Body of pancreas (tissue), 4 donors: Measurements from ENCODE around the gene MISP. TPM values are rescaled to one million over a fixed set of nuclear protein-coding genes. Genes with fewer than 3 reads are reported as not detected.

Experiments used
- ATAC-seq: fragments of 150-250 bp; one replicate; pipeline ENCODE4 v1.9.1; 2016
- DNase-seq, 4 donors: peaks; one replicate each; pipeline ENCODE4 v3.0.0-alpha.2; 2019
- H3K27ac ChIP-seq, 4 donors: fragments of 200-600 bp; sonication (generic); 1 replicate in 3 of 4; 2 replicates in 1 of 4; pipeline versions ENCODE4 v1.5.1 to v1.6.1; 2016 to 2019; ENCODE audit warnings: mild to moderate bottlenecking in 1 of 4, mixed read lengths in 1 of 4, moderate library complexity in 1 of 4
- H3K27me3 ChIP-seq, 2 donors: fragments of 200-600 bp; sonication (generic); one replicate each; pipeline ENCODE4 v1.6.0; 2016; ENCODE audit warnings: mild to moderate bottlenecking in 1 of 2
- H3K36me3 ChIP-seq, 2 donors: fragments of 200-600 bp; sonication (generic); replicated peaks in 1 of 2; 2 replicates each; pipeline ENCODE4 v1.5.1; 2016; ENCODE audit warnings: low read depth in 2 of 2; ENCODE audit not compliant: insufficient read depth in 1 of 2
- H3K4me1 ChIP-seq: fragments of 200-600 bp; sonication (generic); one replicate; pipeline ENCODE4 v1.6.0; 2016
- H3K4me3 ChIP-seq, 2 donors: fragments of 200-600 bp; sonication (generic); 1 replicate in 1 of 2; 2 replicates in 1 of 2; pipeline ENCODE4 v1.5.1; 2016 to 2019
- H3K9me3 ChIP-seq, 3 donors: fragments of 200-600 bp; sonication (generic); 1 replicate in 2 of 3; 2 replicates in 1 of 3; pipeline ENCODE4 v1.5.1; 2016
- POLR2A ChIP-seq, 3 donors: fragments of 450-650 bp; IDR thresholded peaks; one replicate each; pipeline ENCODE4 v1.6.1; 2016; ENCODE audit warnings: antibody characterized with exemption in 3 of 3, mild to moderate bottlenecking in 2 of 3
- WGBS, 2 donors: methylation state at CpG; one replicate each; pipeline ENCODE4 v1.1.5; 2017; 5-methylcytosine and 5-hydroxymethylcytosine counted together
- intact Hi-C: fragments of 100-400 bp; cut with DNase I; formaldehyde crosslinking; loops from one replicate; pipeline ENCODE4 v1.15.1; 2023
- total RNA-seq, 2 donors: library from RNA; depleted of rRNA; stranded (reverse); fragments of >200 nt; gene quantifications; one replicate each; pipeline ENCODE4 v1.1.0, GENCODE V29; 2016
- TF ChIP-seq, protein P1 (sequence below), 7 experiments: fragments of 450-650 bp in 4 of 7; fragments of 200-600 bp in 3 of 7; sonication (generic) in 3 of 7; IDR thresholded peaks; one replicate each; pipeline ENCODE4 v1.5.1; 2016 to 2019; ENCODE audit warnings: antibody characterized with exemption in 7 of 7

Gene MISP
- total RNA-seq, 2 donors from 2014 or later = 0.99 to 3.4 TPM

DNA sequence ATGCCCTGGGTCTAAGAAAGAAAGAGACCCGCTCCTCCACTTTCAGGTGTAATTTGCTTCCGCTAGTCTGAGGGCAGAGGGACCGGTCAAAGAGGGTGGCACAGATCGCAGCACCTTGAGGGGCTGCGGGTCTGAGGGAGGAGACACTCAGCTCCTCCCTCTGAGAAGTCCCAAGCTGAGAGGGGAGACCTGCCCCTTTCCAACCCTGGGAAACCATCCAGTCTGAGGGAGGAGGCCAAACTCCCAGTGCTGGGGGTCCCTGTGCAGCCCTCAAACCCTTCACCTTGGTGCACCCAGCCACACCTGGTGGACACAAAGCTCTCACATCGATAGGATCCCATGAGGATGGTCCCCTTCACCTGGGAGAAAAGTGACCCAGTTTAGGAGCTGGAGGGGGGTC is 13.0 kb downstream of the MISP start:
- H3K4me1 ChIP-seq = no peaks in the 10 kb centered on the region
- no peaks in the 10 kb centered on the region for H3K36me3 ChIP-seq
- WGBS, 2 donors = 91 to 100% methylated on average over 5 to 6 of the region's 6 CpGs
- H3K4me3 ChIP-seq = no peak overlapping the region
- no peak for TF ChIP-seq POLR2A (IDR thresholded peaks at IDR 0.05)
- TF ChIP-seq, protein P1, sequence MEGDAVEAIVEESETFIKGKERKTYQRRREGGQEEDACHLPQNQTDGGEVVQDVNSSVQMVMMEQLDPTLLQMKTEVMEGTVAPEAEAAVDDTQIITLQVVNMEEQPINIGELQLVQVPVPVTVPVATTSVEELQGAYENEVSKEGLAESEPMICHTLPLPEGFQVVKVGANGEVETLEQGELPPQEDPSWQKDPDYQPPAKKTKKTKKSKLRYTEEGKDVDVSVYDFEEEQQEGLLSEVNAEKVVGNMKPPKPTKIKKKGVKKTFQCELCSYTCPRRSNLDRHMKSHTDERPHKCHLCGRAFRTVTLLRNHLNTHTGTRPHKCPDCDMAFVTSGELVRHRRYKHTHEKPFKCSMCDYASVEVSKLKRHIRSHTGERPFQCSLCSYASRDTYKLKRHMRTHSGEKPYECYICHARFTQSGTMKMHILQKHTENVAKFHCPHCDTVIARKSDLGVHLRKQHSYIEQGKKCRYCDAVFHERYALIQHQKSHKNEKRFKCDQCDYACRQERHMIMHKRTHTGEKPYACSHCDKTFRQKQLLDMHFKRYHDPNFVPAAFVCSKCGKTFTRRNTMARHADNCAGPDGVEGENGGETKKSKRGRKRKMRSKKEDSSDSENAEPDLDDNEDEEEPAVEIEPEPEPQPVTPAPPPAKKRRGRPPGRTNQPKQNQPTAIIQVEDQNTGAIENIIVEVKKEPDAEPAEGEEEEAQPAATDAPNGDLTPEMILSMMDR (IDR thresholded peaks at IDR 0.05) = no peak
- ATAC-seq (no peak), DNase-seq (no peak)
- intact Hi-C loops = loop anchor here (10.0 kb wide), 1 partner anchor 221 kb away; the partner anchor contains the start of gene WDR18
- no peak overlapping the region for H3K27ac ChIP-seq
- H3K9me3 ChIP-seq = no peaks in the 10 kb centered on the region
- H3K27me3 ChIP-seq = no peaks in the 10 kb centered on the region

DNA sequence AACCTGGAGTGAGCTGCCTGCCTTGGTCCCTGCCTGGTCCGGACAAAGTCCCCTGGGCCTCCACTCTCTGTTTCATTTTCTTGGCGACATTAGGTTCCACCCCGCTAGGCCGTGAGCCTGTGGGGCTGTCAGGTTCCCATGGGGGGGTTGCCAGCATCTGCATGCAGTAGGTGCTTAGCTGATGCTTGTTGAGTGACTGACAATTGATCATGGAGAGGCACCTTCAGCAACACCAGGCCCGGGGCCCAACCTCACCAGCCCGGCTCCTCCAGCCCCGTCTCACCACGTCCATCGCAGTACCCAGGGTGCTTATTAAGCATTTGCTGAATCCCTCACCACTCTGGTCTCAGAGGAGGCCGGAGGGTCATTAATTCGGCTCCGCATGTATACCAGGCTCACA is 13.4 kb downstream of the MISP start:
- H3K27ac ChIP-seq = no peak overlapping the region
- intact Hi-C loops = loop anchor here (10.0 kb wide), 1 partner anchor 220 kb away; the partner anchor contains the start of gene WDR18
- no peaks in the 10 kb centered on the region for H3K36me3 ChIP-seq
- DNase-seq = no peak
- 83 to 93% methylated on average over 4 to 12 of the region's 12 CpGs for WGBS, 2 donors
- H3K4me3 ChIP-seq = no peak overlapping the region
- no peaks in the 10 kb centered on the region for H3K27me3 ChIP-seq
- ATAC-seq = no peak
- TF ChIP-seq, protein P1 (IDR thresholded peaks at IDR 0.05) = no peak
- TF ChIP-seq POLR2A (IDR thresholded peaks at IDR 0.05) = no peak
- H3K9me3 ChIP-seq = no peaks in the 10 kb centered on the region
- H3K4me1 ChIP-seq = no peaks in the 10 kb centered on the region

DNA sequence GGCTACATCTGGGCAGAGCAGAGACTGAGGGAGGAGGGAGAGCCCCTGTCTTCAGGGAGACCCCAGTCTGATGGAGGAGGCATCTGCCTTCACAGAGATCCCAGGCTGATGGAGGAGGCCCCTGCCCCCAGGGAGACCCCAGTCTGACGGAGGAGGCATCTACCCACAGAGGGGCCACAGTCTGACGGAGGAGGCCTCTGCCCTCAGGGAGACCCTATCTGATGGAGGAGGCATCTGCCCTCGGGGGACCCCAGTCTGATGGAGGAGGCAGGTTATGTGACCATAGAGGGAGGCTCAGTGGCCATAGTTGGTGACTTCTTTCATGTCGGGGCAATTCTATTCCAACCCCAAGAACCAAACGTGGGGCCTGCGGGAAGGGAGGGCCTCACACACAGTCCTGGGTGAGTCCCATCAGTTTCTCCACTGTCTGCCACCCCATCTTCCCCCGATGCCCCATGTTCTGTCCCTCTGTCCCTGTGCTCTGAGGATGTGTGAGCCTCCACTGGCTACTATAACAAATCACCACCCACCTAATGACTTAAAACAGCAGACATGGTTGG is 14.3 kb downstream of the MISP start:
- TF ChIP-seq, protein P1 (IDR thresholded peaks at IDR 0.05) = no peak
- TF ChIP-seq POLR2A (IDR thresholded peaks at IDR 0.05) = no peak

DNA sequence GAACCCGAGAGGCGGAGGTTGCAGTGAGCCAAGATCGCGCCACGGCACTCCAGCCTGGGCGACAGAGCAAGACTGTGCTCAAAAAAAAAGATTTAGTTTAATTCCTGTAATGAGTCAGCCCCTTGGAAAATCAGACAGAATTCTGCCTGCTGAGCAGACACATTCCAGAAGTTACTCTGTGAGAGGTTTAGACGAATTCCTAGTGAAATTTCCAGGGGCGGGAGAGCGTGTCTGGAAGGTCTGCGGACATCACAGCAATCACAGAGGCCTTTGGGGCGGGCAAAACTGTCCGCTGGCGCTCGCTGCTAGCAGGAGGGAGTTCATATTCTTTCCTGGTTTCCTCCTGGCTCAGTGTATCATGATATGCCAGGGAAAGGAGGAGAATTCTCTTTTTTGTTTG is 17.5 kb downstream of the MISP start:
- ATAC-seq = no peak
- DNase-seq = no peak
- Histone ChIP-seq H3K27me3 (no peaks in the 10 kb centered on the region), H3K27ac (no peak overlapping the region), H3K4me1 (peaks cover 6% of the 10 kb centered on the region), H3K4me3 (no peak overlapping the region), H3K36me3 (no peaks in the 10 kb centered on the region), H3K9me3 (no peaks in the 10 kb centered on the region)
- 70 to 75% methylated on average over 14 of the region's 14 CpGs for WGBS, 2 donors
- intact Hi-C loops = loop anchor here (10.0 kb wide), 1 partner anchor 216 kb away; the partner anchor contains the start of gene WDR18
- TF ChIP-seq, protein P1 (IDR thresholded peaks at IDR 0.05) = no peak
- TF ChIP-seq POLR2A (IDR thresholded peaks at IDR 0.05) = no peak

More for the DNA sequence above, 14.3 kb downstream of the MISP start:
- Histone ChIP-seq H3K9me3 (no peaks in the 10 kb centered on the region), H3K27me3 (no peaks in the 10 kb centered on the region), H3K4me3 (no peak overlapping the region), H3K4me1 (peaks cover under 1% of the 10 kb centered on the region), H3K36me3 (no peaks in the 10 kb centered on the region), H3K27ac (no peak overlapping the region)
- ATAC-seq (no peak), DNase-seq (no peak)
- intact Hi-C loops = loop anchor here (10.0 kb wide), 1 partner anchor 220 kb away; the partner anchor contains the start of gene WDR18
- WGBS, 2 donors = 67 to 68% methylated on average over 3 to 7 of the region's 7 CpGs

DNA sequence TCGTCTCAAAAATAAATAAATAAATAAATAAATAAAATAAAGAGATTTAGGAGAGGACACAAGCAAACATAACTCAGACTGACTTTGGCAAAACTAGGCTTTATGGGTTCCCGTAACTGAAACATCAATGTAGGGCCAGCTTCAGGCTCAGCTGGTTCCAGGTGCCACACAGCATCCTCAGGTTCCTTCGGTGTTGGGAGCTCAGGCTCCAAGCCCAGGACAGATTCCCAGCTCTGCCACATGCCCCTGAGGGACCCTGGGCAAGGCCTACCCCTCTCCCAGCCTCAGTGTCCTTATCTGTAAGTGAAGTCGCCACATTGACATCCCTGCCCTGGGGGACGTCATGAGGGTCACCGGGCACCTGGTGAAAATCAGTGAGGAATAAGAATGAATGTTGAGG is 18.7 kb downstream of the MISP start:
- no peak for TF ChIP-seq POLR2A (IDR thresholded peaks at IDR 0.05)
- TF ChIP-seq, protein P1 (IDR thresholded peaks at IDR 0.05) = no peak
- intact Hi-C loops = loop anchor here (5.0 to 10.0 kb wide), 2 partner anchors 148 to 215 kb away; partner anchors contain the start of genes KISS1R and WDR18
- no peak for DNase-seq

More for the DNA sequence above, 18.7 kb downstream of the MISP start:
- peaks cover 6% of the 10 kb centered on the region for H3K4me1 ChIP-seq
- no peak for ATAC-seq
- no peaks in the 10 kb centered on the region for H3K9me3 ChIP-seq
- H3K27ac ChIP-seq = no peak overlapping the region
- H3K4me3 ChIP-seq = no peak overlapping the region
- WGBS, 2 donors = 64 to 65% methylated on average over 6 of the region's 6 CpGs
- no peaks in the 10 kb centered on the region for H3K27me3 ChIP-seq
- no peaks in the 10 kb centered on the region for H3K36me3 ChIP-seq
